ENCODE data around the gene PAK4. TPM values are rescaled to one million over a fixed set of nuclear protein-coding genes. Genes with fewer than 3 reads are reported as not detected.

The PAK4 gene
- total and polyA plus RNA-seq, 9 of the 15 experiments (the other 6 are each of a cell fraction or from before 2014, with no cell fraction given) = 0.21 to 33.5 (median 5.8) TPM

GRCh38 chr19:39217094-39217493 is 91.5 kb downstream of the PAK4 start (continued):
- TF ChIP-seq, protein P1, sequence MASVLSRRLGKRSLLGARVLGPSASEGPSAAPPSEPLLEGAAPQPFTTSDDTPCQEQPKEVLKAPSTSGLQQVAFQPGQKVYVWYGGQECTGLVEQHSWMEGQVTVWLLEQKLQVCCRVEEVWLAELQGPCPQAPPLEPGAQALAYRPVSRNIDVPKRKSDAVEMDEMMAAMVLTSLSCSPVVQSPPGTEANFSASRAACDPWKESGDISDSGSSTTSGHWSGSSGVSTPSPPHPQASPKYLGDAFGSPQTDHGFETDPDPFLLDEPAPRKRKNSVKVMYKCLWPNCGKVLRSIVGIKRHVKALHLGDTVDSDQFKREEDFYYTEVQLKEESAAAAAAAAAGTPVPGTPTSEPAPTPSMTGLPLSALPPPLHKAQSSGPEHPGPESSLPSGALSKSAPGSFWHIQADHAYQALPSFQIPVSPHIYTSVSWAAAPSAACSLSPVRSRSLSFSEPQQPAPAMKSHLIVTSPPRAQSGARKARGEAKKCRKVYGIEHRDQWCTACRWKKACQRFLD (CRISPR knock-in tag; IDR thresholded peaks at IDR 0.05) = no peak
- TF ChIP-seq CC2D1A (IDR thresholded peaks at IDR 0.05) = no peak
- TF ChIP-seq ZBTB40 (IDR thresholded peaks at IDR 0.05) = no peak
- no peak for TF ChIP-seq ZBTB40 (CRISPR knock-in tag; IDR thresholded peaks at IDR 0.05)
